Chondrocyte (in vitro differentiated cells): Measurements from ENCODE around the gene OR2T27. TPM values are rescaled to one million over a fixed set of nuclear protein-coding genes. Genes with fewer than 3 reads are reported as not detected.

Experiments used
- DNase-seq: peaks from one replicate; pipeline ENCODE4 v3.0.0; 2021; ENCODE audit warnings: mixed read lengths, low spot score
- H3K27ac Mint-ChIP-seq: one replicate; pipeline ENCODE4 v1.8.0; 2021; ENCODE audit warnings: mild to moderate bottlenecking, moderate library complexity, mixed read lengths; ENCODE audit not compliant: unreplicated experiment
- H3K27me3 Mint-ChIP-seq: 2 replicates; pipeline ENCODE4 v1.8.0; 2021; ENCODE audit warnings: low read depth, mixed read lengths
- H3K36me3 Mint-ChIP-seq: 2 replicates; pipeline ENCODE4 v1.8.0; 2021; ENCODE audit warnings: low read depth, mixed read lengths
- H3K4me1 Mint-ChIP-seq: 2 replicates; pipeline ENCODE4 v1.8.0; 2021; ENCODE audit warnings: low read depth, mild to moderate bottlenecking, mixed read lengths
- H3K4me3 Mint-ChIP-seq: one replicate; pipeline ENCODE4 v1.8.0; 2021; ENCODE audit warnings: mild to moderate bottlenecking, moderate library complexity, mixed read lengths; ENCODE audit not compliant: unreplicated experiment
- H3K9me3 Mint-ChIP-seq: 2 replicates; pipeline ENCODE4 v1.8.0; 2021; ENCODE audit warnings: low read depth, mixed read lengths
- CTCF ChIP-seq: fragments of 200-600 bp; sonication (generic); IDR thresholded peaks from 2 replicates; pipeline ENCODE4 v1.5.0; 2021; ENCODE audit warnings: antibody characterized with exemption, mild to moderate bottlenecking, moderate library complexity
- total RNA-seq: library from RNA; stranded (reverse); gene quantifications from 3 replicates; pipeline ENCODE4 v1.2.1, GENCODE V29; 2021

The OR2T27 gene
- total RNA-seq, 1 donor from 2014 or later = not detected

- H3K27me3 Mint-ChIP-seq = no peaks in the 10 kb centered on the region
- H3K9me3 Mint-ChIP-seq = peaks cover 28% of the 10 kb centered on the region
- no peaks in the 10 kb centered on the region for H3K36me3 Mint-ChIP-seq
- H3K27ac Mint-ChIP-seq = no peak overlapping the region
- no peak for TF ChIP-seq CTCF
- no peak for DNase-seq
- no peak overlapping the region for H3K4me3 Mint-ChIP-seq
- no peaks in the 10 kb centered on the region for H3K4me1 Mint-ChIP-seq
These were observed 42.6 kb upstream of the OR2T27 start for GRCh38 chr1:248697907-248698306.

GRCh38 chr1:248696774-248697173 is 41.4 kb upstream of the OR2T27 start:
- no peak overlapping the region for H3K27ac Mint-ChIP-seq
- peaks cover 33% of the 10 kb centered on the region for H3K9me3 Mint-ChIP-seq
- no peaks in the 10 kb centered on the region for H3K36me3 Mint-ChIP-seq
- no peaks in the 10 kb centered on the region for H3K4me1 Mint-ChIP-seq
- H3K27me3 Mint-ChIP-seq = no peaks in the 10 kb centered on the region
- no peak overlapping the region for H3K4me3 Mint-ChIP-seq
- no peak for TF ChIP-seq CTCF
- DNase-seq = no peak

- H3K27me3 Mint-ChIP-seq = no peaks in the 10 kb centered on the region
- H3K9me3 Mint-ChIP-seq = peaks cover 34% of the 10 kb centered on the region
- no peaks in the 10 kb centered on the region for H3K36me3 Mint-ChIP-seq
- H3K4me1 Mint-ChIP-seq = no peaks in the 10 kb centered on the region
- H3K4me3 Mint-ChIP-seq = no peak overlapping the region
- no peak for TF ChIP-seq CTCF
- DNase-seq = no peak
- H3K27ac Mint-ChIP-seq = no peak overlapping the region
These were observed 40.9 kb upstream of the OR2T27 start for GRCh38 chr1:248696261-248696660.

GRCh38 chr1:248695451-248696132 is 40.3 kb upstream of the OR2T27 start:
- Mint-ChIP-seq H3K9me3 (peaks cover 41% of the 10 kb centered on the region), H3K27ac (peak overlapping the region; percentile 14), H3K27me3 (no peaks in the 10 kb centered on the region), H3K4me3 (no peak overlapping the region), H3K4me1 (no peaks in the 10 kb centered on the region), H3K36me3 (no peaks in the 10 kb centered on the region)
- no peak for TF ChIP-seq CTCF
- DNase-seq = no peak

GRCh38 chr1:248691567-248692155 is 36.3 kb upstream of the OR2T27 start:
- H3K27me3 Mint-ChIP-seq = no peaks in the 10 kb centered on the region
- H3K36me3 Mint-ChIP-seq = no peaks in the 10 kb centered on the region
- H3K4me3 Mint-ChIP-seq = no peak overlapping the region
- no peak overlapping the region for H3K27ac Mint-ChIP-seq
- no peaks in the 10 kb centered on the region for H3K4me1 Mint-ChIP-seq
- DNase-seq = peak; percentile 92
- TF ChIP-seq CTCF = no peak
- H3K9me3 Mint-ChIP-seq = peaks cover 45% of the 10 kb centered on the region
